ENCODE measurements around the gene PRKCE.

Gene PRKCE

DNA sequence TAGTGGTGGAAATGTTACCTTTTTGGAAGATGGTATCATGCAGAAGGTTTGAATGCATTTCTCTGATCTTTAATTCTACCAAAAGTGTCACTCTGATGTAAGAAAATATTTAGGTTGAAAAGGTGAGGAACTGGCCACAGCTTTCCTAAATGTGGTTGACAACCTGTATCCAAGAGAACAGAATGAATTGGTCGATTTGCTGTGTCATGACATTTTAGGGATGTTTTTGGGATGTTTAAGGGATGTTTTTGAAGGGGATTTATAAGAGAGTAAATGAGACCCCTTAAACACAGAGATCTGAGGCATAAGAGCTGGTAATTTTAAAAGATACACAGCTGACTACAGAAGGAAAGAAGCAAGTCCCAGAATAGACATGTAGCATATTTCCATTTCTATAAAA, 375.0 kb downstream of the PRKCE start:
- DNase-seq (ENCODE audit: insufficient read length, low spot score) (no peak), FAIRE-seq (no peak)
- TF ChIP-seq, protein P1, sequence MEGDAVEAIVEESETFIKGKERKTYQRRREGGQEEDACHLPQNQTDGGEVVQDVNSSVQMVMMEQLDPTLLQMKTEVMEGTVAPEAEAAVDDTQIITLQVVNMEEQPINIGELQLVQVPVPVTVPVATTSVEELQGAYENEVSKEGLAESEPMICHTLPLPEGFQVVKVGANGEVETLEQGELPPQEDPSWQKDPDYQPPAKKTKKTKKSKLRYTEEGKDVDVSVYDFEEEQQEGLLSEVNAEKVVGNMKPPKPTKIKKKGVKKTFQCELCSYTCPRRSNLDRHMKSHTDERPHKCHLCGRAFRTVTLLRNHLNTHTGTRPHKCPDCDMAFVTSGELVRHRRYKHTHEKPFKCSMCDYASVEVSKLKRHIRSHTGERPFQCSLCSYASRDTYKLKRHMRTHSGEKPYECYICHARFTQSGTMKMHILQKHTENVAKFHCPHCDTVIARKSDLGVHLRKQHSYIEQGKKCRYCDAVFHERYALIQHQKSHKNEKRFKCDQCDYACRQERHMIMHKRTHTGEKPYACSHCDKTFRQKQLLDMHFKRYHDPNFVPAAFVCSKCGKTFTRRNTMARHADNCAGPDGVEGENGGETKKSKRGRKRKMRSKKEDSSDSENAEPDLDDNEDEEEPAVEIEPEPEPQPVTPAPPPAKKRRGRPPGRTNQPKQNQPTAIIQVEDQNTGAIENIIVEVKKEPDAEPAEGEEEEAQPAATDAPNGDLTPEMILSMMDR (IDR thresholded peaks at IDR 0.05; ENCODE audit: insufficient read depth, missing control alignments): no peak

DNA sequence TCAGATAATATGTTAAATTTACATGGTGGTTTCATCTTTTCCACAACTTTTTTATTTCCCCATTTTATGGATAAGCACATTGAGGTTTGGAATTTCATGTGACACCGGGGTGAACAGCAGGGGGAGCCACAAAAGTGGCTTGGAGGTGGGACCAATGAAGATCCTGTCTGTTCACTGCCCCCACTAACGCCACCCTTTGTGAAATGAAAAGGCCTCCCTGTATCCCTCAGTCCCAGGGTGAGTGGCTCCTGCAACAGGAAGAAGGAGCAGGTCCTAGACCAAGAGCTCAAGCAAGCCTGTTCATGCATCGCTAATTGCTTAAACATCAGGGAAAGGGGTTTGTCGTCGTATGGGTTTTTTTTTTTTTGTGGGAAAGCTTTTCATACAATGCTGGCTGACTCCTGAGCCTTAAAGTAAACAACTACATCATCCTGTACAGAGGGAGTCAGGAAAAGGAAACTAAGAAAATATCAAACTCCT, 377.9 kb downstream of the PRKCE start:
- DNase-seq (ENCODE audit: insufficient read length, low spot score) (no peak), FAIRE-seq (no peak)
- TF ChIP-seq, protein P1 (IDR thresholded peaks at IDR 0.05; ENCODE audit: insufficient read depth, missing control alignments): no peak

DNA sequence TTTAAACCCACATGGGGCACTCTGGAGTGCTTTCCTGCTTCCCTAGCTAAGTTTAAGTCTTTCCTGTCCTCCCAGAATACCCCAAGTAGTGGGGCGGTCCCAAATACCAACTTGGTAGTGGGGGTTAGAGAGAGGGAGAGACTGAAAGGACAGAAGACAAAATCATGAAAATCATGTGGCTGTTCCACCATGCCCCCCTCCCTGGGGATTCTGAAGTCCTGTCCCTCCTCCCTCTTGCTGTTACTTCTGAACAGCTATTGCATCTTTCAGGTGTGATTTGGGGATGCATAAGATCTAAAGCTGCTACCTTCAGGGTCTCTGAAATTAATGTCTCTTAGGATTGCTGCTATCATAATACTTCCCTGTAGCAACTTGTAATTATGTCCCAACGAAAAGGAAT, 378.9 kb downstream of the PRKCE start:
- TF ChIP-seq, protein P1 (IDR thresholded peaks at IDR 0.05; ENCODE audit: insufficient read depth, missing control alignments): no peak
- DNase-seq (ENCODE audit: insufficient read length, low spot score) (no peak), FAIRE-seq (no peak)

DNA sequence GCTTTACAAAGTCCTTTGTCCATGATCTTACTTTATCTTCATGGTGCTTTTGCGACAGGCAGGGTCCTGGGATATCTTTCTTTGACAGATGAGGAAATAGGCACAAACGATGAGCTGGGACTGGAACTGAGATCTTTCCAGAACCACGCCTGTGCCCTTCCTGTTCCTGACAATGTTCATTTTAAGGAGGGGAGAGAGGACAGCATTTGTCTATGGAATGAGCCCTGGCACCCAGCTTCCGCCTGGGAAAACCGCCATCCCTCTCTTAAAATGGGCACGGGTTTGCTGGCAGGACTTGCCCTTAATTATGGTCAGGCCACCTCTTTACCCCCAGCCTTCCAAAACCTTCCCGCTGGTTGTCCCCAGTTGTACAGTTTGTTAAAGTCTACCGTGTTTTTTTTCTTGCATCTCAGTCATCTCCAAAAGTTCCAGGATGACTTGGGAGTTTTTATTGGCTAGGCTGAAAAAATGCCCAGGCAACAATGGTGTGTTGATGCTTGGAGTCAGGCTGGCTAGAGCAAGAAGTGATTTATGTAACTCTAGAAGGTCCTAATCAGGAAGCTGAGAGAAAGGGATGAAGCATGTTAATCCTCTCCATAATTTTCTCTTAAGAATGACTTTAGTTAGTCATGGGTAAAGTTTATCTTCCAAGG, 380.8 kb downstream of the PRKCE start:
- DNase-seq (ENCODE audit: insufficient read length, low spot score) (no peak), FAIRE-seq (no peak)
- TF ChIP-seq, protein P1 (IDR thresholded peaks at IDR 0.05; ENCODE audit: insufficient read depth, missing control alignments): no peak

DNA sequence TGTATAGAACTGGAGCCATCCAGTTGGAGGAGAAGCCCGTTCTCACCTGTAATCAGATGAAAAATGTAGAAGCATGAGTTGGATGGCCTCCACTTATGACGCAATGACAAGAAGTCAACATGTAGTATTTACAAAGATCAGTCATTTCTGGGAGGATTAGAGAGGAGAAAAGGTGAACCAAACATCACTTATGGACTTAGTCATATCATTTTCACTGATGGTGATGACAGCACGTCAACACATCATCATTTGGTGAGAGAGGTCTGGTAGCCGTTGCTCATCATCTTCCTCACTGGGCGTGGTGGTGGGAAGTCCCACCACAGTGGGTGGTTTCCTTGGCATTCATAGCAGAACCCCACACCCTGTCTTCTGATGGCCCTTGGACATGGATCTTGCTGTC, 381.5 kb downstream of the PRKCE start:
- DNase-seq (ENCODE audit: insufficient read length, low spot score): no peak
- TF ChIP-seq, protein P1 (IDR thresholded peaks at IDR 0.05; ENCODE audit: insufficient read depth, missing control alignments): no peak
- FAIRE-seq: no peak

DNA sequence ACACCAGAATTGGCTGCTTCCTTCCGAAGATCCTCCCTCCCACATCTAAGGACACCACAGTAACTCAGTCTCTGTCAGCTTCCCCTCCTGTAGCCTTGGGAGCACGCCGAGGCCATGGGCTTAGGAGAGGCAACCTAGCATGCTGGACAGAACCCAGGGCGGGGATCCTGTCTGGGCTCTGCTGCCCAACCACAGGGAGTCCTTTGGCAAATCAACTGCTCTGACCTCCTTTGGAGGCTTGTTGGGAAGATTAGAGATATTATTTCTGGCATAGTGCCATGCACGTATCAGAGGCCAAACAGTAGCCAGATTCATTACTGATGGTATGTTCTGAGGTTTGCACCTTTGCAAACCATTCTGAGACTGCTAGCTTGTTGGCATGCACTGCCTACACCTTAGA, 383.1 kb downstream of the PRKCE start:
- FAIRE-seq (no peak), DNase-seq (ENCODE audit: insufficient read length, low spot score) (no peak)
- TF ChIP-seq, protein P1 (IDR thresholded peaks at IDR 0.05; ENCODE audit: insufficient read depth, missing control alignments): no peak

DNA sequence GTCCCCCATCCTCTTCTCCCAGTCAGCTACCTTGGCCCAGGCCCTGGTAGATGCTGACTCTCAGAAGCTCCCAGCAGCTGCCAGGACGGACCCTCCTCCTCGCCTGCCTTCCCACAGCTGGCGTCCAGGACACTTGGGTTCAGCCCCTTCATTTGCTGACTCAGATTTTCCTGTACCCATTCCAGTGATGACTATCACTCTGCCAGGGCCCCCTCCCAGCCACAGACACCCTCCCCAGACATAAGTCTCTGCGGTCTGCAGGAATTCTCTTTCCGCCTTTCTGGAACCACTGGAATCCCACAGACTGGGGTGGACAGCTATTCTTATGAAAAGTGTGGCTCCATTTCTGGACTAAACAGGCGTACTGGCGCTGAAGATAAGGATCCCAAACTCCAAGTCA, 385.5 kb downstream of the PRKCE start:
- DNase-seq (ENCODE audit: insufficient read length, low spot score): no peak
- TF ChIP-seq, protein P1 (IDR thresholded peaks at IDR 0.05; ENCODE audit: insufficient read depth, missing control alignments): no peak
- FAIRE-seq: no peak

Measured in D721Med (cell line).